ENCODE results near the gene FOS.
A peak's percentile ranks its signal among the peaks of the same experiment; 100 is the strongest.

The FOS gene

DNA sequence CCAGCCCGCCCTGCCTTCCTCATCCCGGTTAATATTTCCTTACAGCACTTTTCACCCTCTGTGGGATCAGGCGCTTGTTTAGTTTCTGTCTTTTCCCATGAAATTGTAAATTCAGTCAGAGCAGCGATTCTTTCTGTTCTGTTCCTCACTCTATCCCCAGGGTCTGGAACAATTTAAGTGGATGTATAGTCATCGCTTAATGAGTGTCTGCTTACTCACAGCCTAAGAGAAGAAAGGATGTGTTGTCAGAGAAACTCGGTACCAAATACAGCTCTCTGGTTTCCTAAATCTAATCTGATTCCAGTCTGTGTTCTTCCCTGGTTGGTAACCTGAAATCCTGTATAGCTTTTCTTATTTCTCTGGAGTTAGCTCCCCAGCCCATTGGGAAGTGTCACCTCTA, 44.9 kb downstream of the FOS start:
- H3K4me1 ChIP-seq (ENCODE audit: control insufficient read depth, insufficient read depth, low read length, poor library complexity, severe bottlenecking) = peaks cover 4% of the 10 kb centered on the region
- no peak overlapping the region for H3K4me3 ChIP-seq (ENCODE audit: extremely low read depth, insufficient read depth, low read length, poor library complexity, severe bottlenecking)
- 77% methylated on average over 3 to 5 of the region's 6 CpGs for WGBS, 2 experiments (ENCODE audit: insufficient coverage in 2 of 2)
- no peaks in the 10 kb centered on the region for H3K9me3 ChIP-seq (ENCODE audit: control insufficient read depth, low read length)
- H3K36me3 ChIP-seq (ENCODE audit: control insufficient read depth, insufficient read depth, low read length) = no peaks in the 10 kb centered on the region
- H3K27ac ChIP-seq (ENCODE audit: low read depth, low read length, severe bottlenecking) = peak overlapping the region; percentile 31

DNA sequence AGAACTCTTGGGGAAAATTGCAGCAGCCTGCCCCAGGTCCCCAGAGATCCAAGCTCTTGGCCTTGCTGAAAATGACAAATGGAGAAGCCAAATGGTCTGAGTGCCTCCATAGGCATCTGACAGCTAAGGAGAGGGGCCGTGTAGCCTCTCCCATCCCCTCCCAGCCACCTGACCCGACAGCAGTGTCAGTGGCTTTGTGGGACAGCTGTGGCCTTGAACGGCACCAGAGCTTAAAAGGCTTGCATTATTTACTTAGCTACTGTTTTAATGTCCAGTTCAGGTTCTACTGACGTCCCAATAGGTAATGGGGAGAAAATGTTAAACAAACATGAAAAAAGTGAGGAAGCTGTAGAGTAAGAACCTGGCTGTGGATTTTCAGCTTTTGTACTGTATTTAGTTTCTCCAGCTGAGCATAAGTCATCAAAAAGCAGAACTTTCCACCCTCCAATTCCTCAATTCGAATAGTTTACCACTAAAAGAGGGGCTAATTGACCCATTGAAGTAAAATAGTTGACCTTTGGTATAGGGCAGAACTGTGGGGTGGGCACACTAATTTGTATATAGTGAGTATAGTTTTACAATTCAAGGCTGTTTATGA, 50.0 kb downstream of the FOS start:
- no peaks in the 10 kb centered on the region for H3K36me3 ChIP-seq (ENCODE audit: control insufficient read depth, insufficient read depth, low read length)
- no peak overlapping the region for H3K4me3 ChIP-seq (ENCODE audit: extremely low read depth, insufficient read depth, low read length, poor library complexity, severe bottlenecking)
- WGBS, 2 experiments (ENCODE audit: insufficient coverage in 2 of 2) = 80 to 83% methylated on average over 3 to 4 of the region's 5 CpGs
- H3K27ac ChIP-seq (ENCODE audit: low read depth, low read length, severe bottlenecking) = no peak overlapping the region
- no peaks in the 10 kb centered on the region for H3K9me3 ChIP-seq (ENCODE audit: control insufficient read depth, low read length)
- peaks cover 4% of the 10 kb centered on the region for H3K4me1 ChIP-seq (ENCODE audit: control insufficient read depth, insufficient read depth, low read length, poor library complexity, severe bottlenecking)

DNA sequence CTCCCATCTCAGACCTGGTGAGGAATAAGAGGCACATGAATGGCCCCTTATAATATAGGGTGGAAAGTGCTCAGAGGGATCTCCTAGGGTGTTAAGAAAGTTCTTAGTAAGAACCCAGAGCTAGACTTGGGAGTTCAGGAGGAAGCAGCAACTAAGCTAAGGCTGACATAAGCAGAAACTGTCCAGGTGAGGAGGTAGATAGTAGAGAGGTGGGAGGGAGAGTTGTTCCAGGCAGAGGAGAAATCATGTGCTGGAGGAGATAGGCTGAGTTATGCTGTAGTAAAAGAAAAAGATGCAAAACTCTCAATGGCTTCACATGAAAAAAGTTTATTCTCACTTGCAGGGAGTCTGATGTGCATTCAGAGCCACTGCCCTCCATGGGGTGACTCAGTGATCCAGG, 50.7 kb downstream of the FOS start:
- no peak overlapping the region for H3K27ac ChIP-seq (ENCODE audit: low read depth, low read length, severe bottlenecking)
- H3K4me3 ChIP-seq (ENCODE audit: extremely low read depth, insufficient read depth, low read length, poor library complexity, severe bottlenecking) = no peak overlapping the region
- no peaks in the 10 kb centered on the region for H3K4me1 ChIP-seq (ENCODE audit: control insufficient read depth, insufficient read depth, low read length, poor library complexity, severe bottlenecking)
- H3K9me3 ChIP-seq (ENCODE audit: control insufficient read depth, low read length) = no peaks in the 10 kb centered on the region
- H3K36me3 ChIP-seq (ENCODE audit: control insufficient read depth, insufficient read depth, low read length) = no peaks in the 10 kb centered on the region

DNA sequence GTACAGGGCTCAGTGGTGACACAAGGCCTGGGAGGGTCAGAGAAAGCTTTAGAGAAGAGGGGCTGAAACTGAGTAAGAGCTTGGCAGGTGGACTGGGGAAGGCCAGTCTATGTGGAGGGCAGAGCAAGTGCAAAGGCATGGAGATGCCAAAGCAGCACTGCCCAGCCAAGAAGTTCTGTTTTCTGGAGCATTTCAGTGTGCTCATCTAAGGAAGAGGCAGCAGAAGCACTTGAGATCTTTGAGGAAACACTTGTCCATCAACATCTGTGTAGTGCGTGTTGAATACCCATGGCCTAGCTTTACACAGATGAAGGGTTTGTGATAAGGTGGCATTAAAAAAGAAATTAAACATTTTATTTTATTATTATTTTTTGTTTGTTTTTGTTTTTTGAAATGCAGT, 52.8 kb downstream of the FOS start:
- H3K27ac ChIP-seq (ENCODE audit: low read depth, low read length, severe bottlenecking) = no peak overlapping the region
- no peak overlapping the region for H3K4me3 ChIP-seq (ENCODE audit: extremely low read depth, insufficient read depth, low read length, poor library complexity, severe bottlenecking)
- WGBS, 2 experiments (ENCODE audit: insufficient coverage in 2 of 2) = no CpG with 5 or more reads among the region's 1 CpG
- no peaks in the 10 kb centered on the region for H3K36me3 ChIP-seq (ENCODE audit: control insufficient read depth, insufficient read depth, low read length)
- H3K9me3 ChIP-seq (ENCODE audit: control insufficient read depth, low read length) = no peaks in the 10 kb centered on the region
- no peaks in the 10 kb centered on the region for H3K4me1 ChIP-seq (ENCODE audit: control insufficient read depth, insufficient read depth, low read length, poor library complexity, severe bottlenecking)
